ENCODE measurements around the gene CECR2.

GRCh38 chr22:17559188-17559587, 189.9 kb downstream of the CECR2 start:
- TF ChIP-seq EZH2phosphoT487 (IDR thresholded peaks at IDR 0.05; ENCODE audit: low read length), result no peak
- TF ChIP-seq CTCF (IDR thresholded peaks at IDR 0.05; ENCODE audit: low read length), result no peak
